ENCODE results near the gene MAPK10. TPM values are rescaled to one million over a fixed set of nuclear protein-coding genes. Genes with fewer than 3 reads are reported as not detected.

Gene MAPK10
- total and polyA plus RNA-seq, 2 of the 8 experiments (the other 6 are each of a cell fraction or from before 2014, with no cell fraction given): 2.5 to 3.1 TPM

DNA sequence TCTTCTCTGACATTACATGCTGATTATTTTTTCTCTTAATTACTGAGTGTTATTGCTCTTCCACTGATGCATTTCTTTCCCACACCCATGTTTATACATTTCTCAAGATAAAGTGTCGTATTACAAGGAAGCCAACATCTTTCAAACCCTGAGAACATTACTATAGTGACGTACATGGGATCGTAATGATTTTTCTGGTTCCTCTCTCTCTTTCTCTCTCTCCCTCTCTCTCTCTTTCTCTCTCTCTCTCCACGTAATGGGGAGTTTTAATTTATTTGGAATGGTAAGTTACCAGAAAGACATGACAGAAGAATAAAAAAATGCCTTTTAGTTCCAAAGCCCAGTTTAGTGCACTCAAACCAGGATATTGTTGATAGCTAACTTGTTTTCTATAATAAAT lies 40.4 kb upstream of the MAPK10 start:
- no peaks in the 10 kb centered on the region for H3K79me1 ChIP-seq (ENCODE audit: low read depth, low read length)
- no peaks in the 10 kb centered on the region for H3K36me3 ChIP-seq (ENCODE audit: control insufficient read depth in 2 of 4, insufficient read depth in 4 of 4, low read length in 3 of 4)
- H2BK5ac ChIP-seq (ENCODE audit: low read depth, low read length): no peak overlapping the region
- H2AFZ ChIP-seq (ENCODE audit: low read length): 0 out of 2 replicates have a peak overlapping the region, but pooled peaks have one; percentile 17
- H3K4me3 ChIP-seq (ENCODE audit: extremely low read depth in 1 of 4, insufficient read depth in 2 of 4, low read depth in 3 of 4, low read length in 4 of 4): no peak overlapping the region
- H3K18ac ChIP-seq (ENCODE audit: extremely low read depth, low read length): no peak overlapping the region
- no peaks in the 10 kb centered on the region for H4K20me1 ChIP-seq (replicated peaks in 1 of 2; ENCODE audit: control insufficient read depth in 1 of 2, insufficient read depth in 2 of 2, low read length in 2 of 2)
- H3K4me1 ChIP-seq (replicated peaks in 1 of 4; ENCODE audit: control insufficient read depth in 3 of 4, insufficient read depth in 4 of 4, low read length in 3 of 4): no peaks in the 10 kb centered on the region
- no peaks in the 10 kb centered on the region for H3K23me2 ChIP-seq (ENCODE audit: low read depth, low read length)
- no peak overlapping the region for H4K8ac ChIP-seq (ENCODE audit: extremely low read depth, insufficient read depth, low read length)
- no peaks in the 10 kb centered on the region; a peak in 1 of 4 replicates for H3K9me3 ChIP-seq (ENCODE audit: insufficient read depth in 2 of 2, low read depth in 1 of 2, low read length in 1 of 2)
- no peak overlapping the region for H2BK120ac ChIP-seq (replicated peaks; ENCODE audit: low read depth, low read length)
- no peak overlapping the region for H3K4me2 ChIP-seq (ENCODE audit: insufficient read depth in 1 of 2, low read depth in 2 of 2, low read length in 2 of 2)
- no peaks in the 10 kb centered on the region for H3K79me2 ChIP-seq (ENCODE audit: control insufficient read depth in 1 of 2, insufficient read depth in 2 of 2, low read length in 2 of 2)
- H4K91ac ChIP-seq (replicated peaks; ENCODE audit: insufficient read length, low read length): no peak overlapping the region
- 86% methylated on average over 4 of the region's 4 CpGs; no CpG with 5 or more reads in 1 of the 2 experiments for WGBS, 2 experiments (ENCODE audit: extremely low coverage in 1 of 2, insufficient coverage in 1 of 2, insufficient read length in 1 of 2, insufficient replicate concordance in 2 of 2, low coverage in 1 of 2, low lambda C conversion rate in 2 of 2, missing lambda C conversion rate in 1 of 2)
- H3K23ac ChIP-seq (ENCODE audit: insufficient read length): no peak overlapping the region
- no peak overlapping the region for H2BK15ac ChIP-seq (ENCODE audit: low read length)
- H2AK5ac ChIP-seq (ENCODE audit: low read depth, low read length): no peak overlapping the region
- H2BK20ac ChIP-seq (ENCODE audit: low read length): no peak overlapping the region
- no peak overlapping the region for H4K5ac ChIP-seq (ENCODE audit: insufficient read length, low read depth, low read length)
- no peak for TF ChIP-seq TAF1 (IDR thresholded peaks at IDR 0.05; ENCODE audit: low read depth, low read length)
- TF ChIP-seq EGR1 (IDR thresholded peaks at IDR 0.05; ENCODE audit: borderline replicate concordance, low read depth, low read length): no peak
- no peak for TF ChIP-seq MAX (IDR thresholded peaks at IDR 0.05)
- no peak for TF ChIP-seq SP4 (IDR thresholded peaks at IDR 0.05; ENCODE audit: low read length)
- no peak for TF ChIP-seq NRF1 (IDR thresholded peaks at IDR 0.05; ENCODE audit: low read depth, low read length)
- TF ChIP-seq TCF12 (IDR thresholded peaks at IDR 0.05; ENCODE audit: low read depth, low read length): no peak
- TF ChIP-seq CHD2 (IDR thresholded peaks at IDR 0.05; ENCODE audit: low read length): no peak
- no peak for TF ChIP-seq SP2 (IDR thresholded peaks at IDR 0.05; ENCODE audit: low read length)
- no peak overlapping the region for H3K27ac ChIP-seq (ENCODE audit: low read depth, low read length)
- no peak overlapping the region for H3K56ac ChIP-seq (replicated peaks; ENCODE audit: insufficient read length, low read depth, low read length)
- H2BK12ac ChIP-seq (ENCODE audit: low read depth, low read length): no peak overlapping the region
- ChIA-PET POLR2A (ENCODE audit: partially characterized antibody) (interaction anchor here (0.6 to 1.2 kb wide), 2 partner anchors 14 to 25 kb away, joined by 3 read pairs; no protein-coding TSS in a partner anchor), CTCF (ENCODE audit: partially characterized antibody) (interaction anchor here (1.1 kb wide), 1 partner anchor 99 kb away, joined by 3 read pairs; no protein-coding TSS in a partner anchor)
- H3K14ac ChIP-seq (ENCODE audit: insufficient read length): no peak overlapping the region
- no peak for DNase-seq (ENCODE audit: low read depth in 1 of 2, low spot score in 2 of 2)
- no peak overlapping the region for H3K9ac ChIP-seq (replicated peaks in 1 of 4; ENCODE audit: extremely low read depth in 1 of 4, low read depth in 3 of 4, low read length in 3 of 4)
- no peak for FAIRE-seq
- H3K27me3 ChIP-seq (replicated peaks in 1 of 4; ENCODE audit: control insufficient read depth in 3 of 4, extremely low read depth in 1 of 4, insufficient read depth in 3 of 4, low read length in 3 of 4): no peaks in the 10 kb centered on the region
- no peak overlapping the region for H3K4ac ChIP-seq (replicated peaks; ENCODE audit: insufficient read length, low read depth, low read length)
